ENCODE results near the gene CPED1.

DNA sequence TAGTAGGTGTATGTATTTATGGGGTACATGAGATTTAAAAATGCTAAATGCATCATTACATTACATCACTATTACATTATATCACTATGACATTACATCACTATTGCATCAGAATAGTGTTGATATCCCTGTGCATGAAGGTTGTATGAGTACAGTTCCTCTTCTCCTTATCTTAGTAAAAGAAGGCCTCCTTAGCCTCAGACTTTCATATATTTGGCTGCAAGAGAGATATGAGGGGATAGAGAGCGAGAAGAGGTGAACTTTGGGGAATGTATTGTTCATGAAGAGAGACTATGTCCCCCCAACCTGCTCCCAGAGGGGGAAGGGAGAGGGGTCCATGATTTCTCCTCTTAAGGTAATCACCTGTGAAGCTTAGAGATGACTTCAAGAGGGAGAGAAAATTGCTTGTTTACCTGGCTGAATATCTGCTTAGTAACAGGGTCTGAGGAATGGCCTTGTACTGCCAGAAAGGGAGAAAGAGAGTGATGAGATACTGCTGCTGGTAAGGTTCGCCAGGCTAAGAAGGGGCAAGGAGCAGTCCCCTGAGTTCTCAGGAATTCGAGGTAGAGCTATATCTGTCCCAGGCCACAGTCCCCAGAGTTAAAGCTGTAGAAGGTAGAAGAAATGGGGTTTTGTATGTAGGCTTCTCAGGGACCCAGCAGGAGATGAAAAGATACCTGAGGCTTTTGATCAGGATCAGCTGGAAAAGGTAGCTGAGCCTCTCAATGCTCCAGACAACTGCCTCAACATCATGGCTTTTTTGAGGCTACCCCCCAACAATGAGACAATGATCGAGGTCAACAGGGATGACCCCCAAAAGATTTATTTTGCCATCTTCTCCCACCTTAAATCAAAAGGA lies 171.9 kb downstream of the CPED1 start:
- no peak for TF ChIP-seq EZH2 (IDR thresholded peaks at IDR 0.05; ENCODE audit: low read length, missing control alignments)
- TF ChIP-seq CTCF (conservative IDR thresholded peaks at IDR 0.05 in 1 of 2, IDR thresholded peaks at IDR 0.05 in 1 of 2; ENCODE audit: low read depth in 1 of 2, low read length in 2 of 2): no peak

Data from fibroblast of lung (primary cell).